HG03469 (cell line): ENCODE measurements around the gene NOS3.
"Not testable (repeated sequence)": the region's sequence is repeated elsewhere in the genome, so short reads cannot be mapped to it uniquely, and the experiment has no call there.

Experiments
- ATAC-seq: cut with Tn5 transposase; IDR thresholded peaks from one replicate; pipeline ENCODE4 v1.9.1; 2021; ENCODE audit warnings: mild to moderate bottlenecking, moderate library complexity, moderate number of reproducible peaks; ENCODE audit not compliant: unreplicated experiment

NOS3 gene

GRCh38 chr7:151013733-151014497 lies 23.1 kb downstream of the NOS3 start:
- ATAC-seq = no peak

- no peak for ATAC-seq
Observed at GRCh38 chr7:151014950-151015349, 24.1 kb downstream of the NOS3 start.

GRCh38 chr7:151015967-151016366 lies 25.1 kb downstream of the NOS3 start:
- no peak for ATAC-seq

GRCh38 chr7:151016505-151016904 lies 25.7 kb downstream of the NOS3 start:
- ATAC-seq = no peak

GRCh38 chr7:151016942-151017341 lies 26.1 kb downstream of the NOS3 start:
- ATAC-seq = no peak

DNA sequence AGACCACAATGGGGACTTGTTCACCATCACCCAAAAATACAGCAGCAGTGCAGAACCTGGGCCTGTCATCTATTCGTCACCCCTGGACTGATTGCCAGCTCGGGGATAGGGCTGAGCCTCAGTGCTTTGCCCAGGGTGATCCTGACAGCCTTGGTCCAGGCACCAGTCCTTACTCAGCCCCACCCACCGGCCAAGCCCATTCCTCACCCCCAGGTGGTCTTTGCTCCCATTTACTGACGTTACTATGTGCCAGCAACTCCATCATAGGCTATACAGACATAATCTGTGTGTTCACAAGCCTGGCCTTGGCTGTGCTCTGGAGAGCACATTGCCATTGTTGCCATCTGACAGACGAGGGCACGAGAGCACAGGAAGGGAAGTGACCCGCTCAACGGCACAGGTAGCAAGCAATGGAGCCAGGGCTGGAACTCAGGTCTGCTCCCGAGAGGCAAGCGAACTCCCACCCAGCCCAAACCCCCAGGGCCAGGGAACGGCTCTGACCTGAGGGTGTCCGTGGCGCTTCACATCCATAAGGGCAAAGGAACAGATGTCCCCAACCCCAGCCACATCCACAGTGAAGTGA lies 26.6 kb downstream of the NOS3 start:
- no peak for ATAC-seq

DNA sequence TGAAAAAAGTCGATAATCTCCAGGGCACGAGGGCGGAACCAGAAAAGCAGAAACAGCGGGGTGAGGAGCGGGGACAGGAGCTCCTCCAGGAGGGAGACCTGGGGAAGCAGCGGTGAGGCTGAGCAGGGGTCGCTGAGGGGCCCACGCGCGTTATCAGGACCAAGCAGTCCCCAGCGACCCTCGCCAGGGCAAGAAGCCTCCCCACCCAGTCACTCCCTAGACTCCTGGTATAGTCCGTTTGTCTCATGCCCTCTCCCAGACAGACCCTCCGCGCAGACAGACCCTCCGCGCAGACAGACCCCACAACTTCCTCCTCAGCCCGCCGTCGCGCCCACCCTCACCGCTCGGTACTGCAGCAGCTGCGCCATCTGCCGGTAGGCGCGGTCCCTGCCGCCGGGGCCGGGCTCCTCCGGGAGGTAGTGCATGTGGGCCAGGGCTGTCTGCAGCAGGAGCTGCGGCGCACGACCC lies 27.2 kb downstream of the NOS3 start:
- ATAC-seq = no peak

GRCh38 chr7:151018421-151019129 lies 27.8 kb downstream of the NOS3 start:
- ATAC-seq = no peak

DNA sequence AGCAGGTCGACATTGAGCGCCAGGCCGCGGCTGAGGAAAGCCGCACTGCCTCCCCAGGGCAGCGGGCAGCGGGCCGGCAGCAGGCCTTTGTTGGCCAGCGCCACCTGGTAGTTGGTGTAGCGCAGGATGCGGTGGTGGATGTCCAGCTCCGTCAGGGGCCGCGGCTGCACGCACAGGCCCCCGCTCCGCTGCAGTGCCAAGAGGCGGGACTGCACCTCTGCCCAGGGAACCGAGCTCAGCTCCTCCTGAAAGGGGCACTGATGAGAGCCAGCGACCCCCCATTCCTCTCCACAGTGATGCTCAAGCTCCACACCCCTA lies 28.3 kb downstream of the NOS3 start:
- no peak for ATAC-seq

- ATAC-seq = no peak
Observed at GRCh38 chr7:151020231-151020630, 29.4 kb downstream of the NOS3 start.

- ATAC-seq = no peak
Observed at GRCh38 chr7:151023232-151023631, 32.4 kb downstream of the NOS3 start.

GRCh38 chr7:151024435-151025056 lies 33.7 kb downstream of the NOS3 start, which contains the start of gene ATG9B:
ATG9B (minus strand) TSS chr7:151024494; CDS start chr7:151024423, 71 bp downstream.
- no peak for ATAC-seq

DNA sequence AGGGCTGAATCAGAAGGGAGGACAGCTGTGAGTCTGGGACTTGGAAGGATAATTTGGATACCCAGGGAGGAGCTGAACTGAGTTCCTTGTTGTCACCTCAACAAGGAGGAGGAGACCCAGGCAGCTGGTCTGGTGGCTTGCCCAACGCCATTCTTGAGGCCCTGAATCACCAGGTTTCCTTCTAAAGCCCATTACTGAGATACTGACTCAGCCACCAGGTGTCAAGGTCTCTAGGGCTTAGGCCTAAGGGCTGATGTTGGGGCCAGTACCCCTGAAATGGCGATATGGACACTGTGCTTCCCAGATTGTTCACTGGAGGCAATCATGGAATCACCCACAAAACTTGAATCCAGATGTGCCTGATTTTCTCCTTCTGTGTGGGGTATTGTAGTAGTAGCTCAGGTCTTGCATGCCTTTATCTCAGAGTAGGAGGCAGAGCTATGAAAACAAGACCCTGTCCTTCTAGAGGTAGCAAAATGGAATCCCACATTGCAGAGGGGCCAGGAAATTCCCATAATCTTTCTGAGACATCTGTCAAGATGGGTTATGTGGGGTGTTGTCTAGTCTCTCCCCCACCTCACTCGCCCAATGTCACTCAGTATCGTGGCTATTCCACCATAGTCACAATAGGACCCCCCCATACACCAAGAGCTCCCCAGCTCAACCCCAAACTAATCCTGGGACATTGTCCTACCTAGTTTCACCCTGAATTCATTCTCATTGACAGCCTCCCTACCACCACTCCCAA lies 35.3 kb downstream of the NOS3 start:
- ATAC-seq = no peak

- ATAC-seq = not testable (repeated sequence)
Observed at GRCh38 chr7:151026771-151027727, 36.2 kb downstream of the NOS3 start.

- not testable (repeated sequence) for ATAC-seq
Observed at GRCh38 chr7:151027728-151028130, 36.9 kb downstream of the NOS3 start.

GRCh38 chr7:151028131-151028947 lies 37.5 kb downstream of the NOS3 start, which contains the start of gene ABCB8:
ABCB8 (plus strand) TSS chr7:151028450; CDS start chr7:151028516, 66 bp downstream.
- peak; percentile 90 for ATAC-seq

DNA sequence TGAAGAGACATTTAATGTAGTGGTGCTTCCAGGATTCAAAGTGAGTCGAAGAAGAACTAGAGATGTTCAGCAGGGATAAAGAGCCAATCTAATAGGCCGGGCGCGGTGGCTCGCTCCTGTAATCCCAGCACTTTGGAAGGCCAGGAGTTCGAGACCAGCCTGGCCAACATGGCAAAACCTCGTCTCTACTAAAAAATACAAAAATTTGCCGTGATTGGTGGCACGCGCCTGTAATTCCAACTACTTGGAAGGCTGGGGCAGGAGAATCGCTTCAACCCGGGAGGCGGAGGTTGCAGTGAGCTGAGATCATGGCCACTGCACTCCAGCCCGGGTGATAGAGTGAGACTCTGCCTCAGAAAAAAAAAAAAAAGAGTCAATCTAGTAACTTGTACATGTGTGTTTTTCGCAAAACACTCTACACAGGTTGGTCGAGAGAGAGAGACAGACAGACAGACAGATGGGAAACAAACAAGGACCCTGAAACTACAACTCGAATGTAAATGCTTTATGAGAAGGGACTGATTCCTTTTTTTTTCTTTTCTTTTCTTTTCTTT lies 38.2 kb downstream of the NOS3 start:
- ATAC-seq = no peak

DNA sequence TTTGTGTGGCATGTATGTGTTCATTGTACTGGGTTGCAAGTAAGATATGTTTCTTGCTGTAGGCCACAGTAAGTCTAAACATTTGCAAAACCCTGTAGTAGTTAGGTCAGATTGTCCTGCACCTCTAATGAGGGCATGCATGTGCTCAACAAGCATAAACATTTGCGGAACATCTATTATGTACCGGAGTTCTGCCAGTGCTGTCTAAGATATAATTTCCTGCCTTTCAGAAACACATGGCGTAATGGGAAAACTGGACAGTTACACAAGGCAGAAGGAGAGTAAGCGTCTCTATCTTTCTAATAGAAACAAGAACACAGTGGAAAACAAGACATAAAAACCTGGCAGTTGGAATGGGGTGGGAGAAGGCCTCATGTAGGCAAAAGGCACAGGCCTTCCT lies 40.2 kb downstream of the NOS3 start:
- ATAC-seq = no peak
